Measurements from ENCODE around the gene KRTAP5-2.
"Not testable (repeated sequence)": the region's sequence is repeated elsewhere in the genome, so short reads cannot be mapped to it uniquely, and the experiment has no call there.

Gene KRTAP5-2, protein sequence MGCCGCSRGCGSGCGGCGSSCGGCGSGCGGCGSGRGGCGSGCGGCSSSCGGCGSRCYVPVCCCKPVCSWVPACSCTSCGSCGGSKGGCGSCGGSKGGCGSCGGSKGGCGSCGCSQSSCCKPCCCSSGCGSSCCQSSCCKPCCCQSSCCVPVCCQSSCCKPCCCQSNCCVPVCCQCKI

DNA sequence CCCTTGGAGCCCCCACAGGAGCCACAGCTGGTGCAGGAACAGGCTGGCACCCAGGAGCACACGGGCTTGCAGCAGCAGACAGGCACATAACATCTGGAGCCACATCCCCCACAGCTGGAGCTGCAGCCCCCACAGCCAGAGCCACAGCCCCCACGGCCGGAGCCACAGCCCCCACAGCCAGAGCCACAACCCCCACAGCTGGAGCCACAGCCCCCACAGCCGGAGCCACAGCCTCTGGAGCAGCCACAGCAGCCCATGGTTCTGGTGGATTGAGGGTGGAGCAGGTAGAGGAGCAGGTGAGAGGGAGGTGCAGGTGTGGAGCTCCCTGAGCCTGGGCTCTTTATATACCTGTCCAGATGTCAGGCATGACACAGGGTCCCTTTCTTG, at the start of gene KRTAP5-2:
KRTAP5-2 (minus strand) TSS at position 301 of the 387 bp plus-strand sequence; CDS start at position 257, 44 bp downstream.
- DNase-seq, result no peak

DNA sequence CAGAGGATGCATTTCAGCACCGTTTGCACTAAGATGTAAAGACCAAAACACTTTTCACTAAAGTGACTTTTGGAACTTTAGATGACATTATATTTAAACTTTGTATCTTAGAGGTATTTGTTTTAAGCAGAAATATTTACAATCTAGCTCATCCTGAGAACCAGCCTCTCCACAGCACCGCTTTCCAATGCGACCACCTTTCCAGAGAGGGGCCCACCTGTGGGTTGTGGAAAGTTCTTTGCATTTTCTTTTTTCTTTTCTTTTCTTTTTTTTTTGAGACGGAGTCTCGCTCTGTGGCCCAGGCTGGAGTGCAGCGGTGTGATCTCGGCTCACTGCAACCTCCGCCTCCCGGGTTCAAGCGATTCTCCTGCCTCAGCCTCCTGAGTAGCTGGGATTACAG, 48.4 kb upstream of the KRTAP5-2 start:
- DNase-seq, result not testable (repeated sequence)

DNA sequence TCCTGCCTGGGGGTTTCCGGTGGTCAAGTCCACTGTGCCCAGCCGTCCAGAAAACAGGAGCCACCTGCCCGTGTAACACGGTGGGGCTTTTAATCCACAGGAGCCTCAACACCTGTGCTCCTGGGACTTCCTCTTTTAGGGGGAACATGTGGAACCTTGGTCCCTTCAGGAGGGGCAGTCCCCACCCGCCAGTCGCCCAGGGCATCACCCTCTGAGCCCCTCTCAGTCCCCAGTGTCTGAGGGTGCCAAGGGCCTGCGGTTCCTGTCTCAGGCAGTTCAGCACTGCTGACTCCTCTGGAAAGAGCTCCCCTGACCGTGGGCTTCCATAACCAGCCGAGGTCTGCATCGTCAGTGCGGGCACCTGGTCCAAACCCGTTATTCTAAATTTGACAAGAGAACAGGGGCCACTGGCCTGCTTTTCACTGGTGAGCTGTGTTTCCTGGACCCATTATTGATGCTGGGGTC, 47.3 kb upstream of the KRTAP5-2 start:
- DNase-seq, result no peak

DNA sequence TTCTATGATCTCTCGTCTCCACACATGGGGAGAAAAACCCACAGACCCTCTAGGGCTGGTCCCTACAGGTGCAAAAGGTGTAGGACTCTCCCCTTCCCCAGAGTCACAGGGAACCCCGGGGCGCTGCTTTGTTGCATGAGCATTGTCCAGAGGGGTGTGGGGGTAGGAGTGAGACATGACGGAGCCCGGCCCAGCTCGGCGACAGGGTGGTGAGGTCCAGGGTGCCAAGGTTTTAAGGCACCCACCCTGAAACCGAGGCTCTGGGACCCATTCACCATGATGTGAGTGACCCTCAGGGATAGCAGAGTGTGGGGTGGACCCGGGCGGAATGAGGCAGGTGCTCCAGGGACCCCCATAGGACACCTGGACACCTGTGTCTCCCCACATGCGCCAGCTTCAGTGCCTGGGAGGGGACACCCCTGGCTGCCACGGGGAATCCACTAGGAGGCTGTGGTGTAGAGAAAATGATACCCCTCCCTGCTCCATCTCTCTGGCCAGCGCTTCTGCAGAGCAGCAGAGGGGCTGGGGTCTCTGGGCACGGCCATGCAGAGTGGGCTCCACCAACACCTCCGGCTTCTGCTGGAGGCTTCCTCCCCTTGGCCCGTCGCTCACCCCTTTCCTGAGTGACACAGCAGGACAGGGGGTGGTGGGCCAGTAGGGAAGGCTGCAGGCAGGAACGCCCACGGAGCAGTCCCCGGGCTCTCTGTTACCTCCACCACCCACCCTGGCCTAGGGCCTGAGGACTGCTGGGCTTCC, 46.7 kb upstream of the KRTAP5-2 start:
- DNase-seq, result no peak

DNA sequence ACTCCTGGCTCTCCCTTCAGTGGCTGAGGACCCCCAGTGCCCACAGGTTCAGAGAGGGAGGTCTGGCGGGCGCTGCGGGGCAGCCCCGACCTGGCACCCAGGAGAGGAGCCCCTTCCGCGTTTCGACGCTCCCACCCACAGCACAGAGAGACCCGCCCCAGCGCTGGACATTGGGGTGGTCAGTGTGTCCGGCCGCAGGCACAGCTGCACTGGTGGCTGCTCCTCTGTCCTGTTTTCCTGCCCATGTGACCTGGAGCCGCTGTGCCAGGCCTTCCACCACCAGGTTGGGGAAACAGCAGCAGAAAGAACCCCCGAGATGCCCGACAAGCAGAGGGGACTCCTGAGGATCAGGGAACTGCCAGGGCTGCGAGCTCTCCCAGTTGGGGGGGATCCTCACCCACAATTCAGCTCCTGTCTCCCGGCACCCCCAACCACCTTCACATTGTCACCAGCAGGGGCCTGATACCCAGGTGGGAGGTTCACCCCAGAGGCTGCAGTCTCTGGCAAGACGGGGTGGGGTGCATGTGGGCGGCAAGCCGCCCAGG, 45.1 kb upstream of the KRTAP5-2 start:
- DNase-seq, result no peak

DNA sequence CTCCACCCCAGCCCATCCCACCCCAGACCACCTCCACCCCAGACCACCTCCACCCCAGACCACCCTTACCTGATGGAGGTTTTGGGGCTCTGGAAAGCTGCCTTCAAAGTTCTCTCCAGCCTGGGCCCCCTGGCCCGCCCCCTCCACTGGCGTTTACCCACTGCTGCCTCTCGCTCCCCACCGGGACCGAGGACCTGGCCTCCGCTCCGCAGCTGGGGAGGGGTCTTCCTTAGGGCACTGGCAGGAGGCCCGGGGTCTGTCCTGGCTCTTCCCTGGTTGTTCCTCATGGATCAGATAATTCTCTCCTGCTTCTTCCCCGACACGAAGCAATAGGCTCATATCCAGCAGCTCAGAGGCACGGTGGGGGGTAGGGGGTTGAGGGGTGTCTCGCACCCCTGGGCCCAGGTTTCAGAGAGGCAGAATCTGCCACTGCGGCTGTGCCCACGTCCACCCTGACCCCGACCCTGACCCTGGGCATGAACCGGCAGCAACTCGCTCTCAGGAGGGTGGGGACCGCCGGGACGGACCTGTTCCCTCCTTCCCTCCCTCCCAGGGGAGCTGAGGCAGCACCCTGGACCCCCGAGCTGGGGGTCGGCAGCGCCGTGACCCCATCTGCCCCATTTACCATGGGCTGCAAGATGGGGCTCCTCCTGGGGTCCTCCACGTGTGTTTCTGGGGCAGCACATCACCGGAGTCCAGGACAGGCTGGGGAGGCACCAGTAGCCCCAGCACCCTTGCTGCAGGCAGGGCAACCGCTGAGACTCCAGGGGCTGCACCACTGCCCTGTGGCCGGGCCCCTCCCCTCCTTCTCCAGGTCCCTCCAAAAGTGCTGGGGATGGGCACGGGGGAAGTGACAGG, 44.4 kb upstream of the KRTAP5-2 start:
- no peak for DNase-seq

DNA sequence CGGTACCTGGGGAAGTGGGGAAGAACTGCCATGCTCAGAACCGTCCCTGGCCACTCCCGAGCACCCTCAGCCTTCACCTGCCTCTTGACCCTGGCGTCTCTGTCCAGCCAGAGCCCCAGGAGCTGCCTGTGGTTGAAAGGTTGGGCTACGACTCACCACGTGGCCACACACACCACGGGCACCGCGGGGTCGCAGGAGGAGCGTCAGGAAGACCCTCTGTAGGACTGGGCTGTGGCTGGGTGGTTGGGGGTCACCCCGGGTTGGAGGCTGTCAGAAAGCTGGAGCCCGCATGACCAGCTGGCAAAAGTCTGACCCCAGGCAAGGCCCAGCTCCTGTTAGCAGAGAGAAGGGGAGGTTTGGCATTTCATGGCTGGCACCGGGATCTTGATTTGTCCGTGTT, 43.0 kb upstream of the KRTAP5-2 start:
- no peak for DNase-seq

DNA sequence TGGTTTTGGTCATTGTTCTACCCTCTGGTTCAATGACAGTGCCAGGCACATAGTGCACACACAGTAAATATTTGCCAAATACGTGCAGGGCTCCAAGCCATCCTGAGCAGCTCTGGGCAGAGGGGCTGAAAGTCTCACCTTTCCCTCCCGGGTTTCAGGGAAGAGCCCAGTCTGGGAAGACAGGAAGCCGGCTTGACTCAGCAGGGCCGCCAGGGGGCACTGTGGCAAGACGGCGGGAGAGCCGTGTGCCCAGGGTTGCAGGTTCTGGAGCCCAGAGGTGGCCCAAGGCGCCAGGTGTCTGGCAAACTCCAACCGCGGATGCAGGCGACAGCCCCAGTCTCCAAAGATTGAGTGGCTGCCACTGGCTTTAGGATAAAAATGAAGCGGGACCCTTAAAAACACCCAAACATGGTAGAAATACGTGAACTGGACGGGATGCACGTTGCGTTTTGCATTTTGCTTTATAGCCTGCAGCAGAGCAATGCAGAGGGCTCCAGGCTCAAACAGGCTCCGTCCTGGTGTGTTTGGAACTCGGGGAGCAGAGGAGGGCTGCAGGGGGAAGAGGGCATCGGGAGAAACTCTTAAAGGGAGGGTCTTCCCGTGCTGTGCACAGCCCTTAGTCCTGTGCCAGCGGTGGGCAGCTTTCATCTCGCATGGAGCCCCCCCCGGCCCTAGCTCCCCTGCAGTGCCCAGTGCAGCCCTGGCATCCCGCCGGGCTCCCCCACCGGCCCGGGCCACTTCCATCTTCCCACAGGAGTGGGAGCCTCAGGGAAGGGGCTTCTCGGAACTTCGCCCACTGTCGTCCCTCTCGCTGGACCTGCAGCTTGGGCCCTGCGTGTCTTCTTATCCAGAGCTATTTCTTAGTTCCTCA, 42.2 kb upstream of the KRTAP5-2 start:
- DNase-seq, result peak; percentile 69

DNA sequence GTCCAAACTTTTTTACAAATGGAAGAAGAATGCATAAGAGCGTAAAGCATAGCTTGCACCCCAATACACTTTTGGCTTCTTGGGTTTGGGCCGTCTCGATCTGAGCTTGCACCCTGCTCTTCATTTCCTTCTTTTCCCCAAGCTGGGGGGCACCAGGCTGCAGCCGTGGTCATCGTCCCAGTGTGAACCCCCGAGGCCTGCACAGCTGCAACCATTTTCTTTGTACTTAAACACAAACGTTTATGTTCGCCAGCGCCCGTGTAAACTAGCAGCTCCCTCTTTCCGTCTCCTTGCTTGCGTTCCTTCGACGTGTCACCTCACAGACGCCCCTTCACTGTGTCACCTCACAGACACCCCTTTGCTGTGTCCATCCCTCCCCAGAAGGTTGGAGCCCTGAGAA, 41.6 kb upstream of the KRTAP5-2 start:
- no peak for DNase-seq

DNA sequence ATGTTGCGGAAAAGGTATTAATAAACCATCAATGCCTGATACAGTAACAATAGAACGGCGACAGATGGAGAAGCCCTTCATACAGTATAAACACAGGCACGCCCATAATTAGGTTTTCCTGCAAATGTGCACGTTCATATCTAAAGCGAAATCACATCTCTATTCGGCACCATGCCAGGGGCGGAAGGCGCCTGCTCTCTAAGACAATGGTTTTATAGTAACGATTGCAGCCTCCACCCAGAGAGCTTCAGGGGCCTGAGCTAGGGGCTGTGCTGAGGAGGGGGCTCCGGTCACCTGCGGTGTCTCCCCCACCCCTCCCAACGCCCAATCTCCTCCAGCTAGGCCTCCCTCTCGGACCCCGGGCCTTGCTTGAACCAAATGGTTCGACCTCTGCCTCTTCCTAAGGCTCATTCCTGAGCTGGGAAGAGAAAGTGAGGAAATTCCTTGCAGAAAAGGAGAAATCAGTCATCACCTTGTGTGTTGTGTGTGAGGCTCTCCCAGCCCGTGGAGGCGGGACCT, 41.1 kb upstream of the KRTAP5-2 start:
- peak; percentile 97 for DNase-seq

DNA sequence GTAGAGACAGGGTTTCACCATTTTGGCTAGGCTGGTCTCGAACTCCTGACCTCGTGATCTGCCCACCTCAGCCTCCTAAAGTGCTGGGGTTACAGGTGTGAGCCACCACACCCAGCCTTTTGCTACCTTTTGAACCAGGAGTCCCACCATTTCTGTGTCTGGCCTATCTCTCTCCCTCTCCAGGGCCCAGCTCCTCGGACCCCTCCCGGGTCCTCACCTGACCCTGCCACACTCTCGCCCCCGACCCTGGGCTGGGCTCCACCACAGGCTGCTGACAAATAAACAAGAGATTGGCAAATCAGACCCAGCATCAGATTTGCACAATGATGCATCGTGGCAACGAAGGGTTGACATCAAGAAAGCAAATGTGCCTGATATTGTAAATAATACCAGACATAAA, 40.2 kb upstream of the KRTAP5-2 start:
- no peak for DNase-seq

DNA sequence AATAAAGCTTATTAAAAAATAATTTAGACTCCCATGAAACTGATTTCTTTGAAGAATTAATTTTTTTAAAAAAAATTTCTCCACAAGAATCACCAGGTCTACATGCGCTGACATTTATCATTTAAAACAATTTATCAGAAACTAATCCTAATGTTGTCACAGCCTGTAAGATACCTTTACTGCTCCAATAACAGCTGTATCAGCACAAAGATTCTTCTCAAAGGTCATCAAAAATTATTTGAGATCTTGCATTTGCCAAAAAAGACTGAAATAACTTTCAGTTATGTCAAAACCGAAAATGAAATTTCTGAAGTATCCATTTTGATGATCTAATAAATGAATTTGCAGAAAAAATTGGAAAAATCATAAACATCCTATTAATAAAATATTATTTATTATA, 39.5 kb upstream of the KRTAP5-2 start:
- DNase-seq, result no peak

DNA sequence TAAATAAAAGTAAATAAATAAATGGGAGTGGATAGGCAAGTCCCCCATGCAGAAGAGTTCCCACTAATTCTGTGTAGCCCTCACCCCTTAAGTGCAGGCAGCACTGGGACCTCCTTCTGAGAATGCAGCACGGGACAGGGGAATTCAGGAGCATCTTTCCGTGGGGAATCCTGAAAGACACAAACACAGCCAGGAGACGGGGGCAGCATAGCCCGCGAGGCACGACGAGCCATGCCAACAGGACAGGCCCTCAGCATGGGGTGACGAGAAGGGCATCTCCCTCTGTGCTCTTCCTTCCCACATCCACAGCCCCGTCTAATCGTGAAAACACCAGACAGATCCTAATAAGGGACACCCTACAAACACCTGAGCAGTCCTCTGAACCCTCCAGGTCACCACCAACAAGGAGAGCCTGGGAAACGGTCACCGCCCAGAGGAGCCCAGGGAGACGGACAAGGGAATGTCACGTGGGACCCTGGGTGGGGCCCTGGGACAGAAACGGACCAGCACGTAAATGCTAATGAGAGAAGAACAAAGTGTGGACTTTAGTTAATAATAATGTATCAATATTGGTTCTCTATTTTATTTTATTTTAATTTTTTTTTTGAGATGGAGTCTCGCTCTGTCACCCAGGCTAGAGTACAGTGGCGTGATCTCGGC, 38.3 kb upstream of the KRTAP5-2 start:
- no peak for DNase-seq

DNA sequence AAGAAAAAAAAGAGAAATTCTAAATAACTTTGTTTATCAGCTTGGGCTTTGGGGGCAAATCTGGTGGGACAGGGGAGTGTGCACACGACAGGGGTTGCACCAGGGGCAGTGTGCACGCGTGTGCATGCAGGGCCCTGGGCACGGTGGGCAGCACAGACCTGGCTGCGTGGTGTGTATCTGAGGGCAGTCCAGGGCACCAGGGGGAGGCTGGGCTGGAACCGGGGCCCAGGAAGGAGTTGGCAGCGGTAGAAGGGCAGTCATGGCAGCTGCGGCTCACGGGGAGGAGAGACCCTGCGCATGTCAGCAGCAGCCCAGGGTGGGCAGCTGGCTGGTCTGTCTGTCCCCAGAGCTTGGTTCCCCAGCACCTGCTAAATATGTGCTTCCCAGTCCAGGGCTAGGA, 35.8 kb upstream of the KRTAP5-2 start:
- no peak for DNase-seq

DNA sequence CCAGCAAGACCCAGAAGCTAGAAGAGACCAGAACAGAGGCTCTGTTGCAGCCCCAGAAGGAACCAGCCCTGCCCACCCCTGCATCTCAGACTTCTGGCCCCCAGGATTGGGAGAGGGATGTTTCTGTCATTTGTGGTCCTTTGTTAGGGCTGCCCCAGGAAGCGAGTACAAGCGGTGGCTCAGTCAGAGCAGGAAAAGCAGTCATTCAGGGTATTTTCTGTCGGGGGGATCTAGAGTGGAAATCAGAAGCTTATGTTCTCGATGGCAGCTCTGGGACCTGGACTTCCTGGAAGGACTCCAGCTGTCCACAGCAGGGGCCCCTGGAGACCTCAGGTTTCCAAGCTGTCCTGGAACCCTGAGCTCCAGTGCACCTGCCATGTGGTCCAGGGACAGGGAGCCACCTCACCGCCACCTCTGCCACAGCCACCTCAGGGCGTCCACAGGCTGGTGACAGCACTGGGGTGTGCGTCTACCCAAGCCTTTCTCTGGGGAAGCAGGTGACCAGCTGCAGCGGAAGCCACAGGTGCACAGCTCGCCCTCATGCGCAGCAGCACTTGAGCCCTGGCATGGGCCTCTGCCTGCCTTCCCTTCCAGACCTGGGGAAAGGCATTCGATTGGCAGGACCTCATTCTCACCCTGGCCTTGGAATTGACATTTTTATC, 34.1 kb upstream of the KRTAP5-2 start:
- DNase-seq, result no peak

DNA sequence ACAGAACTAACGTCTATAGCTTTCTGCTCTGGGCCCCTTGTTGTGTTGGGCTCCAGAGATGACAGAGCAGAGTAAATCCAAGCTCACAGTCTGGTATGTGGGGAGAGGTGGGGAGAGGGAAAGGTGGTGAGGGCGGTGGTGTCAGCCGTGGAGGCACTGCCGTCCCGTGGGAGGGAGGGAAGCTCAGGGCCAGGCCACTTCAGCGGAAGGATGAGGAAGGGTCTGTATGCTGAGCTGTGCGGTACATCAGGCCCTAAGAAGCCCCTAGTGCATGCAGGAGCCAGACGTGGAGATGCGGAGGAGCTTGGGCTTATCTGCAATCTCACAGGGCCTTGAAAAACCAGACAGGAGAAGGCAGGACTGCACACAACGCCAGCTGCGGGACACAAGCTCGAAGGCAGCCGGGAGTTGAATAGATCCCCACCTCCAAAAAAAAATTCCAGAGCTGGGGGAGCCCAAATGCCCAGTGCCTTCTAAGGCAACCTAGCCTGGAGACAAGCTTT, 33.0 kb upstream of the KRTAP5-2 start:
- DNase-seq, result no peak

DNA sequence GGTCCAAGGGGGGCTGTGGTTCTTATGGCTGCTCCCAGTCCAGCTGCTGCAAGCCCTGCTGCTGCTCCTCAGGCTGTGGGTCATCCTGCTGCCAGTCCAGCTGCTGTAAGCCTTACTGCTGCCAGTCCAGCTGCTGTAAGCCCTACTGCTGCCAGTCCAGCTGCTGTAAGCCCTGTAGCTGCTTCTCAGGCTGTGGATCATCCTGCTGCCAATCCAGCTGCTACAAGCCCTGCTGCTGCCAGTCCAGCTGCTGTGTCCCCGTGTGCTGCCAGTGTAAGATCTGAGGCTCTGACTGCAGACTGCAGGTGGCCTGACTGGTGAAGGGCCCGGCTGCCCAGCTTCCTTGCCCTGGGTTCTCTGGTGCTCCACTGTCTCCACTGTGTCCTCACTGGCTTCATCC, 32.2 kb upstream of the KRTAP5-2 start:
- DNase-seq, result no peak

DNA sequence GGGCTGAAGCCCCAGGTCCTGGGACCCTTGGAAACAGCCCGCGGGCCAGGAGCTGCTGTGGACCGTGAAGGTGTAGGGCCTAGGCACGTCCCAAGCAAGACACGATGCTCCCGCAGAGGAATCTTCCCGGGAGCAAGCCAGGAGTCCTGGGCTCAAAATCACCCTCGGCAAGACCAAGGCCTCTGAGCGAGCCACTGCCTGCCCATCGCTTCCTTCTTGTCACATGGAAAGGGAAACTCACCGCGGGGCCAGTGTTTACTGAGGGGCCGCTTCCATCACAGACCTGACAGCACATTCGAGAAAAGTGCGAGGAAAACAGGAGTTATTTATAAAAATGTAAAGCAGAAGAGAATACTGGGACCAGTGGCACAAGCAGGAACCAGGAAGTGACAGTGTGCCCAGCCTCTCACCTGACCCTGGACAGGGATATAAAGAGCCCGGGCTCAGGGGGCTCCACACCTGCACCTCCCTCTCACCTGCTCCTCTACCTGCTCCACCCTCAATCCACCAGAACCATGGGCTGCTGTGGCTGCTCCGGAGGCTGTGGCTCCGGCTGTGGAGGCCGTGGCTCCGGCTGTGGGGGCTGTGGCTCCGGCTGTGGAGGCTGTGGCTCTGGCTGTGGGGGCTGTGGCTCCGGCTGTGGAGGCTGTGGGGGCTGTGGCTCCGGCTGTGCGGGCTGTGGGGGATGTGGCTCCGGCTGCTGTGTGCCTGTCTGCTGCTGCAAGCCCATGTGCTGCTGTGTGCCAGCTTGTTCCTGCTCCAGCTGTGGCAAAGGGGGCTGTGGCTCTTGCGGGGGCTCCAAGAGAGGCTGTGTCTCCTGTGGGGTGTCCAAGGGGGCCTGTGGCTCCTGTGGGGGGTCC, 31.5 kb upstream of the KRTAP5-2 start, which contains the start of gene KRTAP5-5:
KRTAP5-5 (plus strand) TSS at position 450 of the 860 bp plus-strand sequence; CDS start at position 516, 66 bp downstream.
- DNase-seq, result no peak

DNA sequence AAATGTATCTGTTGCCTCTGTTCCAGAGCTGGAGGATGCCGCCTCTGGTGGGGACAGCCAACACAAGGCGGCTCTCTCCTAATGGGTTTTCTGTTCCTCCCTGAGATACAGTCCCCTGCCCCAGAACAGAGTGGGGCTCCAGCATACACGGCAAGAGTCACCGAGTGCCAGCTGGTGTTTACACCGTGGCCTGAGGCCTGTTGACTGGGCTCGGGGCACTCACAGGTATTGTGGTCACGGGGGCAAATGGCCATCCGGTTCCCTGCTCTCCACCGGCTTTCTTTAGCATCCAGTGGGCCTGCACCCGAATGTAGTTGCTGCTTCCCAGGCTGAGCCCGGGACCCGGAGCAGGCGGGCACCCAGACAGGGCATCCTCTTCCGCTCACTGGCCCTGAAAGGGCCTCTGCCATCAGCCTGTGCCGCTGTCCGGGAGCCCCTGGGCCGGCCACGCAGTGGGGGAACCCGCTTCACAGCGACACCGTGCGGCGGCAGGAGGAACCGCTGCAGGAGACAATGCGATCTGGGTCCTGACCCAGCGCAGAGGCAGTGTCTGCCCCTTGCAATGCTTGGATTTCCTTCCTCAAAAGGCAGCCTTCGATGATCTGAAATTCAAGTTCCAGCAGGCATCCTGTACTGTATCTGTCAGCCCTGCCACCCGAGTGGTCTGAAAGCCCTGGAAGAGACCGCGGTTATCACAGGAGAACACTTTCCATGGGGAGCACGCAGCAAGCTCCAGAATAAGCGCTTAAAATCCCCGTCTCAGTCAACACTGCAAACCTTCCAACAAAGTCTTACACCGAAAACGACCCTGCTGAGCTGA, 30.6 kb upstream of the KRTAP5-2 start:
- DNase-seq, result no peak

Measured in NCI-H1105 treated with DMSO at 0.1 percent for 48 hours (cell line).